ENCODE results near the gene MLLT10. TPM values are rescaled to one million over a fixed set of nuclear protein-coding genes. Genes with fewer than 3 reads are reported as not detected.

Gene MLLT10
- total and polyA plus RNA-seq, 2 donors (not counting 3 experiments of a cell fraction or from before 2014, with no cell fraction given): 35.4 to 54.0 TPM

DNA sequence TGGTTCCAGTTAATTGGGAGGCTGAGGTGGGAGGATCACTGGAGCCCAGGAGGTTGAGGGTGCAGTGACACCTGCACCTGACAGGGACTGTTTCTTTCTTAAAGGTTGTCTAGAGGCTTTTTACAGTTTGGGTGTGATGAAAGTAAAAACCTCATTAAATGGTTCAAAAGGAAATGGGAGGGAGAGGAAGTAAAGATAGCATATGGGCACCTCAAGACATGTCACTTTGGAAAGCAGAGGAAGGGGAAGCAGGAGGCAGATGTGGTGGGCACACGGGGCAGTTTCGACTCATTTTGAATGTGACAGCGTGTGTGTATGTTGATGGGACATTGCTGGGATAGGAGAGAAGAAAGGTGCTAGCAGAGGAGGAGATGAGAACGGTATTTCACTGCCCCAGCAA lies 203.1 kb downstream of the MLLT10 start:
- BruUV-seq (replicated peaks): no TSS peak
- no peak for FAIRE-seq
- Histone ChIP-seq H3K27me3 (ENCODE audit: control insufficient read depth in 2 of 2, insufficient read depth in 2 of 2, low read length in 2 of 2) (no peaks in the 10 kb centered on the region), H3K4me1 (ENCODE audit: control insufficient read depth, extremely low read depth, insufficient read depth, low read length) (peaks cover 7% of the 10 kb centered on the region), H4K20me1 (replicated peaks; ENCODE audit: control insufficient read depth, extremely low read depth, insufficient read depth, low read length) (no peaks in the 10 kb centered on the region), H3K4me3 (replicated peaks in 1 of 3; ENCODE audit: insufficient read depth in 1 of 3, low read depth in 1 of 3, low read length in 3 of 3) (no peak overlapping the region), H3K79me2 (ENCODE audit: control insufficient read depth, insufficient read depth, low read length) (no peaks in the 10 kb centered on the region), H2AFZ (ENCODE audit: low read depth, low read length) (no peak overlapping the region), H3K9me3 (replicated peaks; ENCODE audit: control insufficient read depth, insufficient read depth, low read length) (no peaks in the 10 kb centered on the region), H3K9me1 (replicated peaks; ENCODE audit: control insufficient read depth, extremely low read depth, insufficient read depth, low read length) (no peaks in the 10 kb centered on the region), H3K36me3 (ENCODE audit: control insufficient read depth in 2 of 2, extremely low read depth in 1 of 2, insufficient read depth in 2 of 2, low read length in 2 of 2) (peaks cover 10 to 23% of the 10 kb centered on the region in 2 experiments), H3K27ac (ENCODE audit: insufficient read depth, low read depth, low read length) (no peak overlapping the region), H3K4me2 (ENCODE audit: insufficient read depth, low read length) (no peak overlapping the region), H3K9ac (replicated peaks; ENCODE audit: extremely low read depth, insufficient read depth, low read length) (no peak overlapping the region)
- DNase-seq (ENCODE audit: low read depth, low spot score): no peak
- dilution Hi-C loops (cut with MboI; ENCODE audit: extremely low pct_ligation_motif_present, low sequenced_read_pairs): no loop called here
- ChIA-PET POLR2A (no interaction called here), CTCF (no interaction called here)
- intact Hi-C loops (cut with micrococcal nuclease): loop anchor here (10.0 kb wide), 2 partner anchors 218 to 1248 kb away; no protein-coding TSS in a partner anchor
- TF ChIP-seq JUN (IDR thresholded peaks at IDR 0.05; ENCODE audit: borderline replicate concordance, insufficient read depth, insufficient read length, low read depth): no peak
- no peak for TF ChIP-seq POLR2AphosphoS5 (IDR thresholded peaks at IDR 0.05; ENCODE audit: insufficient read depth, low read depth, low read length)
- no peak for TF ChIP-seq GATA2 (IDR thresholded peaks at IDR 0.05; ENCODE audit: insufficient read depth, insufficient read length, low read depth, low read length)
- no peak for TF ChIP-seq POLR2A (IDR thresholded peaks at IDR 0.05; ENCODE audit: low read depth, low read length)
- TF ChIP-seq FOS (IDR thresholded peaks at IDR 0.05; ENCODE audit: borderline replicate concordance, insufficient read depth, low read length): no peak
- TF ChIP-seq, protein P1, sequence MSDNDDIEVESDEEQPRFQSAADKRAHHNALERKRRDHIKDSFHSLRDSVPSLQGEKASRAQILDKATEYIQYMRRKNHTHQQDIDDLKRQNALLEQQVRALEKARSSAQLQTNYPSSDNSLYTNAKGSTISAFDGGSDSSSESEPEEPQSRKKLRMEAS (IDR thresholded peaks at IDR 0.05; ENCODE audit: insufficient read depth, insufficient read length): no peak

DNA sequence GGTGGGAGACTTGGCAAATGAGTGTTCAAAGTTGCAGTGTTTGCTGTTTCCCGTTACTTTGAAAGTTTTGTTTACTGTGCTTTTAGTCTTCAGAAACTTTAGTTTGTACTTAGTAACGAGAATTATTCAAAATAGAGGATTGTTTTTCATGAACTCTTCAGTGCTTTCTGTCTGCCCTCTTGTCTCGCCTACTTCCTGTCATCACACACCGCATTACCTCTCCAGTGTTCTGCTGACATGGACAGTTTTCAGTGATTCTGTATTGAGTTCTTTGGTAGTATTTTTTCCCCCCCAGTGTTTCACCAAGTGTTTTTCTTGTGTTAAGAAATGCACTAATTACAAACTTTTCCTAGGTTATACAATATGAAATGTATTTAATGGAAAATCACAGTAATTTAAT lies 207.0 kb downstream of the MLLT10 start:
- TF ChIP-seq POLR2A (IDR thresholded peaks at IDR 0.05; ENCODE audit: low read depth, low read length): no peak
- TF ChIP-seq MYC (IDR thresholded peaks at IDR 0.05; ENCODE audit: low read depth, low read length): no peak
- TF ChIP-seq, protein P1 (IDR thresholded peaks at IDR 0.05; ENCODE audit: insufficient read depth, insufficient read length): no peak
- no peak for TF ChIP-seq JUN (IDR thresholded peaks at IDR 0.05; ENCODE audit: borderline replicate concordance, insufficient read depth, insufficient read length, low read depth)
- no peak for TF ChIP-seq EZH2 (IDR thresholded peaks at IDR 0.05; ENCODE audit: borderline replicate concordance, low read depth, low read length, severe bottlenecking)
- TF ChIP-seq, protein P2, sequence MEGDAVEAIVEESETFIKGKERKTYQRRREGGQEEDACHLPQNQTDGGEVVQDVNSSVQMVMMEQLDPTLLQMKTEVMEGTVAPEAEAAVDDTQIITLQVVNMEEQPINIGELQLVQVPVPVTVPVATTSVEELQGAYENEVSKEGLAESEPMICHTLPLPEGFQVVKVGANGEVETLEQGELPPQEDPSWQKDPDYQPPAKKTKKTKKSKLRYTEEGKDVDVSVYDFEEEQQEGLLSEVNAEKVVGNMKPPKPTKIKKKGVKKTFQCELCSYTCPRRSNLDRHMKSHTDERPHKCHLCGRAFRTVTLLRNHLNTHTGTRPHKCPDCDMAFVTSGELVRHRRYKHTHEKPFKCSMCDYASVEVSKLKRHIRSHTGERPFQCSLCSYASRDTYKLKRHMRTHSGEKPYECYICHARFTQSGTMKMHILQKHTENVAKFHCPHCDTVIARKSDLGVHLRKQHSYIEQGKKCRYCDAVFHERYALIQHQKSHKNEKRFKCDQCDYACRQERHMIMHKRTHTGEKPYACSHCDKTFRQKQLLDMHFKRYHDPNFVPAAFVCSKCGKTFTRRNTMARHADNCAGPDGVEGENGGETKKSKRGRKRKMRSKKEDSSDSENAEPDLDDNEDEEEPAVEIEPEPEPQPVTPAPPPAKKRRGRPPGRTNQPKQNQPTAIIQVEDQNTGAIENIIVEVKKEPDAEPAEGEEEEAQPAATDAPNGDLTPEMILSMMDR (IDR thresholded peaks at IDR 0.05; ENCODE audit: extremely low read depth in 1 of 2, insufficient read depth in 1 of 2, low read depth in 1 of 2, low read length in 2 of 2): no peak
- no peak for TF ChIP-seq GATA2 (IDR thresholded peaks at IDR 0.05; ENCODE audit: insufficient read depth, insufficient read length, low read depth, low read length)
- no peak for TF ChIP-seq FOS (IDR thresholded peaks at IDR 0.05; ENCODE audit: borderline replicate concordance, insufficient read depth, low read length)
- no peak for TF ChIP-seq POLR2AphosphoS5 (IDR thresholded peaks at IDR 0.05; ENCODE audit: insufficient read depth, low read depth, low read length)
- no peak overlapping the region for H3K4me2 ChIP-seq (ENCODE audit: insufficient read depth, low read length)
- intact Hi-C loops (cut with micrococcal nuclease) (no loop called here), dilution Hi-C loops (cut with MboI; ENCODE audit: extremely low pct_ligation_motif_present, low sequenced_read_pairs) (no loop called here)
- no peaks in the 10 kb centered on the region for H3K27me3 ChIP-seq (ENCODE audit: control insufficient read depth in 2 of 2, insufficient read depth in 2 of 2, low read length in 2 of 2)
- FAIRE-seq: no peak
- ChIA-PET POLR2A (no interaction called here), CTCF (interaction anchor here (0.9 to 1.2 kb wide), 2 partner anchors 9 to 10 kb away, joined by 3 to 4 read pairs; no protein-coding TSS in a partner anchor)
- H3K36me3 ChIP-seq (ENCODE audit: control insufficient read depth in 2 of 2, extremely low read depth in 1 of 2, insufficient read depth in 2 of 2, low read length in 2 of 2): peaks cover 15 to 18% of the 10 kb centered on the region in 2 experiments
- H3K9ac ChIP-seq (replicated peaks; ENCODE audit: extremely low read depth, insufficient read depth, low read length): no peak overlapping the region
- H2AFZ ChIP-seq (ENCODE audit: low read depth, low read length): no peak overlapping the region
- no peaks in the 10 kb centered on the region for H3K9me3 ChIP-seq (replicated peaks; ENCODE audit: control insufficient read depth, insufficient read depth, low read length)
- no peak overlapping the region for H3K27ac ChIP-seq (ENCODE audit: insufficient read depth, low read depth, low read length)
- no peaks in the 10 kb centered on the region for H3K79me2 ChIP-seq (ENCODE audit: control insufficient read depth, insufficient read depth, low read length)
- H4K20me1 ChIP-seq (replicated peaks; ENCODE audit: control insufficient read depth, extremely low read depth, insufficient read depth, low read length): no peaks in the 10 kb centered on the region
- no peak overlapping the region for H3K4me3 ChIP-seq (replicated peaks in 1 of 3; ENCODE audit: insufficient read depth in 1 of 3, low read depth in 1 of 3, low read length in 3 of 3)
- no TSS peak for BruUV-seq (replicated peaks)
- no peaks in the 10 kb centered on the region for H3K4me1 ChIP-seq (ENCODE audit: control insufficient read depth, extremely low read depth, insufficient read depth, low read length)
- H3K9me1 ChIP-seq (replicated peaks; ENCODE audit: control insufficient read depth, extremely low read depth, insufficient read depth, low read length): no peaks in the 10 kb centered on the region
- DNase-seq (ENCODE audit: low read depth, low spot score): no peak

Data from endothelial cell of umbilical vein (primary cell).